Endodermal cell (in vitro differentiated cells): Measurements from ENCODE around the gene EPAS1. TPM values are rescaled to one million over a fixed set of nuclear protein-coding genes. Genes with fewer than 3 reads are reported as not detected.

ENCODE experiments used
- DNase-seq: peaks from one replicate; pipeline ENCODE4 v3.0.0-alpha.2; 2017
- H3K27ac ChIP-seq: 2 replicates; pipeline ENCODE4 v1.5.1; 2013; ENCODE audit warnings: mild to moderate bottlenecking, low read depth, low read length, moderate library complexity
- H3K27me3 ChIP-seq: 2 replicates; pipeline ENCODE4 v1.6.1; 2013; ENCODE audit warnings: mild to moderate bottlenecking, low read length, moderate library complexity; ENCODE audit not compliant: insufficient read depth, control insufficient read depth, poor library complexity, severe bottlenecking
- H3K36me3 ChIP-seq: 2 replicates; pipeline ENCODE4 v1.7.0; 2013; ENCODE audit warnings: mild to moderate bottlenecking, low read length, moderate library complexity; ENCODE audit not compliant: control insufficient read depth, insufficient read depth
- H3K4me1 ChIP-seq: one replicate; pipeline ENCODE4 v1.7.0; 2013; ENCODE audit warnings: low read length; ENCODE audit not compliant: control insufficient read depth, insufficient read depth
- H3K4me3 ChIP-seq: 2 replicates; pipeline ENCODE4 v1.5.1; 2013; ENCODE audit warnings: mild to moderate bottlenecking, low read length, moderate library complexity
- H3K9ac ChIP-seq: 2 replicates; pipeline ENCODE4 v1.6.1; 2013; ENCODE audit warnings: mild to moderate bottlenecking, low read length, moderate library complexity; ENCODE audit not compliant: poor library complexity, severe bottlenecking; ENCODE audit errors: extremely low read depth
- H3K9me3 ChIP-seq: 2 replicates; pipeline ENCODE4 v1.6.1; 2013; ENCODE audit warnings: mild to moderate bottlenecking, low read length, moderate library complexity; ENCODE audit not compliant: control insufficient read depth
- H3K27ac Mint-ChIP-seq: 2 replicates; pipeline ENCODE4 v1.8.0; 2020; ENCODE audit warnings: mixed read lengths
- H3K27me3 Mint-ChIP-seq: 2 replicates; pipeline ENCODE4 v1.8.0; 2021; ENCODE audit warnings: mild to moderate bottlenecking, mixed read lengths; ENCODE audit not compliant: insufficient read depth
- H3K36me3 Mint-ChIP-seq: 2 replicates; pipeline ENCODE4 v1.8.0; 2020; ENCODE audit warnings: low read depth, mixed read lengths
- H3K4me1 Mint-ChIP-seq: 2 replicates; pipeline ENCODE4 v1.8.0; 2020; ENCODE audit warnings: mixed read lengths
- H3K4me3 Mint-ChIP-seq: 2 replicates; pipeline ENCODE4 v1.8.0; 2020; ENCODE audit warnings: mild to moderate bottlenecking, moderate library complexity, mixed read lengths
- H3K9me3 Mint-ChIP-seq: 2 replicates; pipeline ENCODE4 v1.8.0; 2020; ENCODE audit warnings: mild to moderate bottlenecking, mixed read lengths
- CTCF ChIP-seq: fragments of 200-600 bp; sonication (generic); conservative IDR thresholded peaks from 2 replicates; pipeline ENCODE4 v1.5.0; 2021; ENCODE audit warnings: antibody characterized with exemption, mild to moderate bottlenecking
- WGBS, 2 experiments: methylation state at CpG; one replicate each; pipeline versions ENCODE4 v1.1.5 to v1.1.7; 2013; ENCODE audit warnings: missing lambda C conversion rate in 2 of 2, mixed read lengths in 1 of 2; ENCODE audit not compliant: insufficient coverage in 1 of 2, insufficient read length in 1 of 2; 5-methylcytosine and 5-hydroxymethylcytosine counted together
- total RNA-seq, 2 donors: library from RNA; stranded (reverse); fragmentation: NEBNext Ultra II Directional in 1 of 2; extraction: Animal tissue kit (Norgen Biotek cat#: 25700) in 1 of 2; gene quantifications; 2 replicates in 1 of 2; 3 replicates in 1 of 2; pipeline ENCODE4 v1.2.1, GENCODE V29; 2021

The EPAS1 gene
- total RNA-seq, 2 donors from 2014 or later = 1.2 to 1.9 TPM

GRCh38 chr2:46434851-46435273 lies 137.7 kb downstream of the EPAS1 start:
- H3K36me3 Mint-ChIP-seq = no peaks in the 10 kb centered on the region
- Histone ChIP-seq H3K27me3 (no peaks in the 10 kb centered on the region), H3K4me3 (no peak overlapping the region), H3K36me3 (no peaks in the 10 kb centered on the region), H3K9ac (no peak overlapping the region), H3K4me1 (no peaks in the 10 kb centered on the region), H3K27ac (no peak overlapping the region), H3K9me3 (no peaks in the 10 kb centered on the region)
- H3K27me3 Mint-ChIP-seq = peaks cover 2% of the 10 kb centered on the region
- TF ChIP-seq CTCF = no peak
- H3K4me1 Mint-ChIP-seq = peaks cover 6% of the 10 kb centered on the region
- H3K4me3 Mint-ChIP-seq = no peak overlapping the region
- 83 to 86% methylated on average over 3 of the region's 3 CpGs for WGBS, 2 experiments
- H3K9me3 Mint-ChIP-seq = no peaks in the 10 kb centered on the region
- no peak for DNase-seq
- no peak overlapping the region for H3K27ac Mint-ChIP-seq

GRCh38 chr2:46435353-46435752 lies 138.1 kb downstream of the EPAS1 start:
- H3K27ac Mint-ChIP-seq = no peak overlapping the region
- H3K4me3 Mint-ChIP-seq = no peak overlapping the region
- Histone ChIP-seq H3K9ac (no peak overlapping the region), H3K27ac (no peak overlapping the region), H3K9me3 (no peaks in the 10 kb centered on the region), H3K27me3 (no peaks in the 10 kb centered on the region), H3K4me3 (no peak overlapping the region), H3K4me1 (no peaks in the 10 kb centered on the region), H3K36me3 (no peaks in the 10 kb centered on the region)
- peaks cover 2% of the 10 kb centered on the region for H3K27me3 Mint-ChIP-seq
- H3K4me1 Mint-ChIP-seq = peaks cover 6% of the 10 kb centered on the region
- no peak for DNase-seq
- H3K9me3 Mint-ChIP-seq = no peaks in the 10 kb centered on the region
- H3K36me3 Mint-ChIP-seq = no peaks in the 10 kb centered on the region
- TF ChIP-seq CTCF = no peak

GRCh38 chr2:46435796-46436360 lies 138.7 kb downstream of the EPAS1 start:
- no peaks in the 10 kb centered on the region for H3K9me3 Mint-ChIP-seq
- no peaks in the 10 kb centered on the region for H3K36me3 ChIP-seq
- H3K27ac Mint-ChIP-seq = no peak overlapping the region
- no peak for DNase-seq
- no peaks in the 10 kb centered on the region for H3K36me3 Mint-ChIP-seq
- H3K27me3 ChIP-seq = peaks cover 5% of the 10 kb centered on the region
- no peak overlapping the region for H3K27ac ChIP-seq
- H3K27me3 Mint-ChIP-seq = peaks cover 2% of the 10 kb centered on the region
- H3K9me3 ChIP-seq = no peaks in the 10 kb centered on the region
- H3K4me3 Mint-ChIP-seq = no peak overlapping the region
- no peak for TF ChIP-seq CTCF
- H3K9ac ChIP-seq = no peak overlapping the region
- H3K4me3 ChIP-seq = no peak overlapping the region
- no peaks in the 10 kb centered on the region for H3K4me1 ChIP-seq
- WGBS, 2 experiments = 91 to 92% methylated on average over 2 to 4 of the region's 4 CpGs
- H3K4me1 Mint-ChIP-seq = peaks cover 6% of the 10 kb centered on the region

Other genes with a start within 250 kb of the EPAS1 start
- not detected for gene TMEM247, start 182.2 kb downstream of the EPAS1 start, total RNA-seq
- 10 to 100 TPM; 38.5 to 41.0 TPM for gene RHOQ, start 245.1 kb downstream of the EPAS1 start, total RNA-seq
- gene ATP6V1E2, start 245.2 kb downstream of the EPAS1 start, total RNA-seq = 1 to 10 TPM; 5.9 to 6.7 TPM